Body of pancreas (tissue), 4 donors: ENCODE measurements around the gene GSDMA. TPM values are rescaled to one million over a fixed set of nuclear protein-coding genes. Genes with fewer than 3 reads are reported as not detected.

Source experiments
- ATAC-seq: fragments of 150-250 bp; one replicate; pipeline ENCODE4 v1.9.1; 2016
- DNase-seq, 4 donors: peaks; one replicate each; pipeline ENCODE4 v3.0.0-alpha.2; 2019
- H3K27ac ChIP-seq, 4 donors: fragments of 200-600 bp; sonication (generic); 1 replicate in 3 of 4; 2 replicates in 1 of 4; pipeline versions ENCODE4 v1.5.1 to v1.6.1; 2016 to 2019; ENCODE audit warnings: mild to moderate bottlenecking in 1 of 4, mixed read lengths in 1 of 4, moderate library complexity in 1 of 4
- H3K27me3 ChIP-seq, 2 donors: fragments of 200-600 bp; sonication (generic); one replicate each; pipeline ENCODE4 v1.6.0; 2016; ENCODE audit warnings: mild to moderate bottlenecking in 1 of 2
- H3K36me3 ChIP-seq, 2 donors: fragments of 200-600 bp; sonication (generic); replicated peaks in 1 of 2; 2 replicates each; pipeline ENCODE4 v1.5.1; 2016; ENCODE audit warnings: low read depth in 2 of 2; ENCODE audit not compliant: insufficient read depth in 1 of 2
- H3K4me1 ChIP-seq: fragments of 200-600 bp; sonication (generic); one replicate; pipeline ENCODE4 v1.6.0; 2016
- H3K4me3 ChIP-seq, 2 donors: fragments of 200-600 bp; sonication (generic); 1 replicate in 1 of 2; 2 replicates in 1 of 2; pipeline ENCODE4 v1.5.1; 2016 to 2019
- H3K9me3 ChIP-seq, 3 donors: fragments of 200-600 bp; sonication (generic); 1 replicate in 2 of 3; 2 replicates in 1 of 3; pipeline ENCODE4 v1.5.1; 2016
- CTCF ChIP-seq, 7 experiments: fragments of 450-650 bp in 4 of 7; fragments of 200-600 bp in 3 of 7; sonication (generic) in 3 of 7; IDR thresholded peaks; one replicate each; pipeline ENCODE4 v1.5.1; 2016 to 2019; ENCODE audit warnings: antibody characterized with exemption in 7 of 7
- POLR2A ChIP-seq, 3 donors: fragments of 450-650 bp; IDR thresholded peaks; one replicate each; pipeline ENCODE4 v1.6.1; 2016; ENCODE audit warnings: antibody characterized with exemption in 3 of 3, mild to moderate bottlenecking in 2 of 3
- WGBS, 2 donors: methylation state at CpG; one replicate each; pipeline ENCODE4 v1.1.5; 2017; 5-methylcytosine and 5-hydroxymethylcytosine counted together
- intact Hi-C: fragments of 100-400 bp; cut with DNase I; formaldehyde crosslinking; loops from one replicate; pipeline ENCODE4 v1.15.1; 2023
- total RNA-seq, 2 donors: library from RNA; depleted of rRNA; stranded (reverse); fragments of >200 nt; gene quantifications; one replicate each; pipeline ENCODE4 v1.1.0, GENCODE V29; 2016

Gene GSDMA
- total RNA-seq, 2 donors from 2014 or later, result 3.4 TPM; not detected in 1

GRCh38 chr17:39923230-39923629 lies 39.6 kb upstream of the GSDMA start:
- H3K9me3 ChIP-seq, result no peaks in the 10 kb centered on the region
- H3K4me1 ChIP-seq, result peaks cover 28% of the 10 kb centered on the region
- WGBS, 2 donors, result 87 to 93% methylated on average over 6 of the region's 6 CpGs
- peaks cover 6 to 23% of the 10 kb centered on the region in 2 donors for H3K36me3 ChIP-seq
- no peak overlapping the region for H3K27ac ChIP-seq
- ATAC-seq, result no peak
- TF ChIP-seq CTCF (IDR thresholded peaks at IDR 0.05) (no peak), POLR2A (IDR thresholded peaks at IDR 0.05) (no peak)
- no peak for DNase-seq
- H3K4me3 ChIP-seq, result no peak overlapping the region
- intact Hi-C loops, result no loop called here
- no peaks in the 10 kb centered on the region for H3K27me3 ChIP-seq

- DNase-seq, result no peak
- H3K9me3 ChIP-seq, result no peaks in the 10 kb centered on the region
- TF ChIP-seq POLR2A (IDR thresholded peaks at IDR 0.05) (no peak), CTCF (IDR thresholded peaks at IDR 0.05) (no peak)
- WGBS, 2 donors, result 62 to 65% methylated on average over 14 to 17 of the region's 17 CpGs
- H3K4me1 ChIP-seq, result peaks cover 36% of the 10 kb centered on the region
- no peak overlapping the region for H3K27ac ChIP-seq
- H3K4me3 ChIP-seq, result no peak overlapping the region
- ATAC-seq, result no peak
- no peaks in the 10 kb centered on the region for H3K27me3 ChIP-seq
- intact Hi-C loops, result no loop called here
- peaks cover 6 to 23% of the 10 kb centered on the region in 2 donors for H3K36me3 ChIP-seq
Measured at GRCh38 chr17:39923836-39924690, 38.7 kb upstream of the GSDMA start.

GRCh38 chr17:39924691-39925055 lies 38.1 kb upstream of the GSDMA start:
- Histone ChIP-seq H3K36me3 (peaks cover 6 to 23% of the 10 kb centered on the region in 2 donors), H3K4me3 (no peak overlapping the region), H3K27me3 (no peaks in the 10 kb centered on the region), H3K27ac (no peak overlapping the region), H3K9me3 (no peaks in the 10 kb centered on the region), H3K4me1 (peaks cover 42% of the 10 kb centered on the region)
- DNase-seq (no peak), ATAC-seq (no peak)
- TF ChIP-seq POLR2A (IDR thresholded peaks at IDR 0.05) (no peak), CTCF (IDR thresholded peaks at IDR 0.05) (no peak)
- intact Hi-C loops, result no loop called here
- WGBS, 2 donors, result 42 to 66% methylated on average over 3 of the region's 3 CpGs

DNA sequence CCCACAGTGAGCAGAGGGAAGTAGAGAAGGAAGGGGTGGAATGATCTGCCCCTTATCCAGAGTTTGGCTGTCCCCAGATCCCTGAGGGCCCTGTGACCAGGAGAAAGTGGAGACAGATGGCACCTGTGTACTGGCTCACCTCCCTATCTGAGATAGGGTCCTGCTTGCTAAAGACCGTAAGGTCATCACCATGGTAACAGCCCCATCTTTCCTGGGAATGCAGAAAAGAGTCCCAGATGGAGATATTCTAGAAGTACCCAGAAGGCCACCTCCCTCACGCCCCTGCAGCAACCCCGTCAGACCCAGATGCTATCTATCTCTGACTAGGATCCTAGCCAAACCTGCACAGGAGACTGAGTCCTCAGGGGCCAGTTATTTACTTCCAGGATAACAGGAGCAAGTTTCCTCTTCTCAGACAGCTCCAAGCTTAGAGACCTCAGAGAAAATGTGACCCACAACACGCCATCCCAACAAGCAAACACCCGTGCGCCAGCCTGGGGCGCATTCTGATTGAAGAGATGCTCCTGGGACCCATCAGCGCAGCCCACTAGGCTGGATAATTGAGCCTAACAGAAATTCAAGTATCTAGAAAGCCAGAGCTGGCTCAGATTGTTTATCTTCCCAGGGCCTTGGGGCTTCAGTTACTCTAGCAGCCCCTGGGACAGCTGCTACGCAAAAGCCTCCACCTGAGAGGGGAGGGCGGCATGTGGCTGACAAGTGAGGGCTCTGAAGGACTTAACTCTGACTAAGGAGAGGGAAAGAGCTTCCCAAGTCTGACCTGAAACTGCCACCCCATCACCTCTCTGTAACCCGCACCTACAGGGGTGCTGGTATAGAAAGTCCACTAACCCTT lies 37.3 kb upstream of the GSDMA start:
- intact Hi-C loops, result no loop called here
- DNase-seq, result peak in 1 of 4 donors; percentile 35

More for the DNA sequence above, 37.3 kb upstream of the GSDMA start:
- peaks cover 43% of the 10 kb centered on the region for H3K4me1 ChIP-seq
- no peak overlapping the region for H3K4me3 ChIP-seq
- peak overlapping the region in 2 of 4 donors; percentile 94 to 96 for H3K27ac ChIP-seq
- WGBS, 2 donors, result 41 to 51% methylated on average over 6 to 11 of the region's 11 CpGs
- H3K27me3 ChIP-seq, result no peaks in the 10 kb centered on the region
- H3K36me3 ChIP-seq, result peaks cover 6 to 20% of the 10 kb centered on the region in 2 donors
- H3K9me3 ChIP-seq, result no peaks in the 10 kb centered on the region
- ATAC-seq, result no peak
- TF ChIP-seq POLR2A (IDR thresholded peaks at IDR 0.05) (no peak), CTCF (IDR thresholded peaks at IDR 0.05) (no peak)
